ENCODE results near the gene OSBPL10.
A peak's percentile ranks its signal among the peaks of the same experiment; 100 is the strongest.
"Not testable (repeated sequence)": the region's sequence is repeated elsewhere in the genome, so short reads cannot be mapped to it uniquely, and the experiment has no call there.

The OSBPL10 gene

GRCh38 chr3:31695280-31696008, 285.6 kb downstream of the OSBPL10 start:
- DNase-seq = peak; percentile 16

GRCh38 chr3:31693346-31693745, 287.7 kb downstream of the OSBPL10 start:
- no peak for DNase-seq

GRCh38 chr3:31692751-31693150, 288.3 kb downstream of the OSBPL10 start:
- no peak for DNase-seq

GRCh38 chr3:31690771-31691170, 290.3 kb downstream of the OSBPL10 start:
- DNase-seq = no peak

GRCh38 chr3:31689523-31689922, 291.5 kb downstream of the OSBPL10 start:
- not testable (repeated sequence) for DNase-seq

- no peak for DNase-seq
Measured at GRCh38 chr3:31688984-31689383, 292.1 kb downstream of the OSBPL10 start.

GRCh38 chr3:31687020-31687802, 293.9 kb downstream of the OSBPL10 start:
- no peak for DNase-seq

- DNase-seq = no peak
Measured at GRCh38 chr3:31680072-31680870, 300.8 kb downstream of the OSBPL10 start.

GRCh38 chr3:31676556-31676955, 304.5 kb downstream of the OSBPL10 start:
- DNase-seq = no peak

- no peak for DNase-seq
Measured at GRCh38 chr3:31673950-31674349, 307.1 kb downstream of the OSBPL10 start.

- no peak for DNase-seq
Measured at GRCh38 chr3:31671976-31672375, 309.1 kb downstream of the OSBPL10 start.

GRCh38 chr3:31671451-31671850, 309.6 kb downstream of the OSBPL10 start:
- DNase-seq = no peak

- no peak for DNase-seq
Measured at GRCh38 chr3:31670722-31671121, 310.3 kb downstream of the OSBPL10 start.

GRCh38 chr3:31670136-31670535, 310.9 kb downstream of the OSBPL10 start:
- DNase-seq = no peak

GRCh38 chr3:31668242-31668641, 312.8 kb downstream of the OSBPL10 start:
- DNase-seq = no peak

- no peak for DNase-seq
Measured at GRCh38 chr3:31667582-31667981, 313.5 kb downstream of the OSBPL10 start.

GRCh38 chr3:31664031-31664430, 317.0 kb downstream of the OSBPL10 start:
- DNase-seq = no peak

GRCh38 chr3:31661993-31662670, 318.9 kb downstream of the OSBPL10 start:
- DNase-seq = no peak

GRCh38 chr3:31661286-31661685, 319.8 kb downstream of the OSBPL10 start:
- no peak for DNase-seq

- no peak for DNase-seq
Measured at GRCh38 chr3:31659246-31659645, 321.8 kb downstream of the OSBPL10 start.

GRCh38 chr3:31654998-31655397, 326.1 kb downstream of the OSBPL10 start:
- DNase-seq = no peak

GRCh38 chr3:31653464-31653863, 327.6 kb downstream of the OSBPL10 start:
- no peak for DNase-seq

GRCh38 chr3:31652296-31652695, 328.8 kb downstream of the OSBPL10 start:
- DNase-seq = no peak

Measured in activated CD4-positive, alpha-beta T cell treated with anti-CD3 and anti-CD28 coated beads for 4 hours (primary cell).